IPS-NIHi11 (cell line): ENCODE results near the gene SIRT6.
"Not testable (repeated sequence)": the region's sequence is repeated elsewhere in the genome, so short reads cannot be mapped to it uniquely, and the experiment has no call there.

Experiments used
- DNase-seq: peaks from one replicate; pipeline ENCODE4 v3.0.0; 2012; ENCODE audit warnings: mixed read lengths, low spot score

SIRT6 gene

GRCh38 chr19:4182084-4182810 is at the start of gene SIRT6, which contains the start of gene ANKRD24:
SIRT6 (minus strand) TSS chr19:4182563; CDS start chr19:4182539, 24 bp downstream.
ANKRD24 (plus strand) TSS chr19:4182689; CDS start chr19:4186426, 3,737 bp downstream.
- peak; percentile 98 for DNase-seq

- not testable (repeated sequence) for DNase-seq
These were observed 49.8 kb upstream of the SIRT6 start for GRCh38 chr19:4232139-4232538.

- not testable (repeated sequence) for DNase-seq
These were observed 49.2 kb upstream of the SIRT6 start for GRCh38 chr19:4231521-4231920.

DNA sequence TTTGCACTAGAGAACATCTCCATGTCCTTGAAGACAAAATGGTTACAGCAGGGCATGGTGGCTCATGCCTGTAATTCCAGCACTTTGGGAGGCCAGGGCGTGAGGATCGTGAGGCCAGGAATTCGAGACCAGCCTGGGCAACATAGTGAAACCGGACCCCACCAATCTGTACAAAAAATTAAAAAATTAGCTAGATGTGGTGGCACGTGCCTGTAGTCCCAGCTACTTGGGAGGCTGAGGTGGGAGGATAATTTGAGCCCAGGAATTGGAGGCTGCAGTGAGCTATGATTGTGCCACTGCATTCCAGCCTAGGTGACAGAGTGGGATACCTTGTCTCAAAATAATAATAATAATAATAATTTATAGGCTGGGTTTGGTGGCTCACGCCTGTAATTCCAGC is 47.9 kb upstream of the SIRT6 start:
- DNase-seq: not testable (repeated sequence)

DNA sequence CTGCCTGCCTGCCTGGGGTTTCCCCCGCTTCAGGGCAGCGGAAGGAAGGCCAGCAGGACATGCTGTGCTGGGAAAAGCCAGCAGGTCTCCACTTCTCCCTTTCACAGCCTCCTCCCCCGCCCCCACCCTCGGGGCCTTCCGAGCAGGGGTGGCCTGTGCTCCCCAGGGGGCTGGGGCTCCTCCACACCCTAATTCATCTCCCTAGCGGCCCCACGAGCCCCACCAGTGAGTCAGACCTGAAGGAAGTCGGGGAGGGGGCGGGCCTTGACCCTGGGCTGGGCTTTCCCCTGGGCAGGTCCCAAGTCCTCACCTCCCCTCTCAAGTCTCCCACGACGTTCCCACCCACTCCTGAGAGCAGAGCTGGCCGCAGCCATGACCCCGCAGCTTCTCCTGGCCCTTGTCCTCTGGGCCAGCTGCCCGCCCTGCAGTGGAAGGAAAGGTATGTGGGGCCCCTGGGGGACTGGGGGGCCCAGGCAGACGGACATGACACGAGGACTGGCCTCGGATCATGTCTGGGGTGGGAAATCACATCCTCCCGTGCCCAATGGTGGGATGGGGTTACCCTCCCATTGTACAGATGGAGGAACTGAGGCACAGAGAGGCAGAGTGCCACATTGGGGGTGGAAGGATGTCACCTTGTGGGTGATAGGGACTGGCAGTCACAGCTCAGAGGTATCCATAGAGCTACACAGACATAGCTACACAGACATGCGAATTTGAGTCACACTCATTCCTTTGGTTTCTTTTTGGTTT is 47.0 kb upstream of the SIRT6 start, which contains the start of gene EBI3:
TSS of gene EBI3 (plus strand) at position 345 of the 753 bp plus-strand sequence. CDS start at position 373, 28 bp downstream.
- DNase-seq: no peak

DNA sequence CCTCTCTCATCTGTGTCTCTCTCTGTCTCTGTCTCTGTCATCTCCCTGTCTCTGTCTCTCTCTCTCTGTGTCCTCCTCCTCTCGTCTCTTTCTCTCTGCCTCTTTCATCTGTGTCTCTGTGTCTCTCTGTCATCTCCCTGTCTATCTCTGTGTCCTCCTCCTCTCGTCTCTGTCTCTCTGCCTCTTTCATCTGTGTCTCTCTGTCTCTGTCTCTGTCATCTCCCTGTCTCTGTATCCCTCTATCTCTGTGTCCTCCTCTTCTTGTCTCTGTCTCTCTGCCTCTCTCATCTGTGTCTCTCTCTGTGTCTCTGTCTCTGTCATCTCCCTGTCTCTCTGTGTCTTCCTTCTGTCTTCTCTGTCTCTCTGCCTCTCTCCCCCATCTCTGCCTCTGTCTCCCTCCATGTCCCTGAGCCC is 46.4 kb upstream of the SIRT6 start:
- no peak for DNase-seq

GRCh38 chr19:4227771-4228170 is 45.4 kb upstream of the SIRT6 start:
- no peak for DNase-seq

DNA sequence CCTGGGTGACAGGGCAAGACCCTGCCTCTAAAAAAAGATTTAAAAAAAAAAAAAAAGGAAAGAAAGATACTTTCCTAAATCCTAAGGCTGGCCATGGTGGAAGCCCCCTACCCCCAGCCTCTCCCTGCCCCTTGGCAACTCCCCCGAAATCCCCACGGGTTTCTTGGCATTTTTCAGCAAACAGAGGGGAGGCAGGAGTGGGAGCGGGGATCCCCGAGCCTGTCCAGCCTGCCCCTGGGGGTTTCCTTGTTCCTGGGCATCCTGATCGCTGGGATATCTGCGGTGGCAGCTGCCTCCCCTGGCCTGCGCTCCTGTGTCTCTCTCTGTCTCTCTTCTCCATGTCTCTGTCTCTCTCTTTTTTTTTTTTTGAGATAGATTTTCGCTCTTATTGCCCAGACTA is 43.5 kb upstream of the SIRT6 start:
- no peak for DNase-seq

DNA sequence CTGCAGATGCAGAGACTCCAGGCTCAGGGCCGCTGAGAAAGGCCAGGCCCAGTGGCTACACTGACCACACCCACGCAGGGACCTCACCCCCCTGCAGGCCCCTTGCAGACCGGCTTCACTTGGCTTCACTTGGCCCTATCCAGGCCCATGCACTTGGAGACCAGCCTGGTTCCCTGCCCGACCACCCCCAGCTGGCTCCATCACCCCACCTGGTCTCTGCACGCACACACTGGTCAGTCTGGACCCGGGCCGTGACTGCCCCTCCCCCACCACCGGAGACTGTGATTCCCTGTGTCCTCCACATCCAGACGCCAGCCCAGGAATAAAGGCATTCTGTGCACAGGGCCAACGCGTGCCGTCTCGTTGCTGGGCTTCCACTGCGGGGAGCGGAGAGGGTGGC is 42.1 kb upstream of the SIRT6 start:
- no peak for DNase-seq

DNA sequence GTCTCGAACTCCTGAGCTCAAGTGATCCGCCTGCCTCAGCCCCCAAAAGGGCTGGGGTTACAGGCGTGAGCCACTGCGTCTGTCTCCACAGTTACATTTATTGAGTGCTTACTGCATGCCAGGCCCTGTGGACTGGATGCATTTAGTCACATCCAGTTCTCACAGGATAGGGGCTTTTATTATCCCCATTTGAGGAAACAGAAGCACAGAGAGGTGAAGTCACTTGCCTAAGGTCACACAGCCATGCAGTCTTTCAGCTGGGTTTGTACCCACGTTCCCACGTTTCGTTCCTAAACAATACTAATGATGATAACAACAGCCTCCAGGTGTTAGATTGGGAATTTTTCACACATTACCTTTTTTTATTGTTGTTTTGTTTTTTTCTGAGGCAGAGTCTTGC is 37.8 kb upstream of the SIRT6 start:
- DNase-seq: no peak

GRCh38 chr19:4218523-4218922 is 36.2 kb upstream of the SIRT6 start:
- not testable (repeated sequence) for DNase-seq

GRCh38 chr19:4217429-4218264 is 35.3 kb upstream of the SIRT6 start:
- no peak for DNase-seq

GRCh38 chr19:4216846-4217245 is 34.5 kb upstream of the SIRT6 start:
- DNase-seq: no peak

GRCh38 chr19:4215807-4216206 is 33.4 kb upstream of the SIRT6 start:
- DNase-seq: no peak

GRCh38 chr19:4213116-4213515 is 30.8 kb upstream of the SIRT6 start:
- no peak for DNase-seq

DNA sequence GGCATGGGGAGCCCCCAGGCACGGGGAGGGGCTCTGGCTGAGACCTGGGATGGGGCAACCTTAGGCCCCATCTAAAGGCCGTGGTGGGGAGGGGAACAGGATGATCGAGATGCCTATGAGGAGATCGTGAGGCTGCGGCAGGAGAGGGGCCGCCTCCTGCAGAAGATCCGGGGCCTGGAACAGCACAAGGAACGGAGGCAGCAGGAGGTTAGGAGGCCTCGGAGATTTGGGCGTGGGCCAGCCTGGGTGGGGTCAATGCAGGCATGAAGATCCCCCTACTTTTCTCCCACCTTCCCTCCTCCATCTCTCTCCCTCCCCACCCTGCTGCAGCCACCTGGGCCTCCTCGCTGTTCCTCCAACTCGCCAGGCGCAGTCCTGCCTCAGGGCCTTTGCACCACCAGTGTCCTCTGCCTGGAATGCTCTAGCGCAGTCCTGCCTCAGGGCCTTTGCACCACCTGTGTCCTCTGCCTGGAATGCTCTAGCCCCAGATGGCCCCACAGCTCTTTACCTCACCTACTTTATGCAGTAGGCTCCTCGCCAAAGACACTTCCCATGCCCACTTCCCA is 27.9 kb upstream of the SIRT6 start:
- DNase-seq: no peak

- peak; percentile 57 for DNase-seq
These were observed 26.2 kb upstream of the SIRT6 start for GRCh38 chr19:4208385-4209094.

DNA sequence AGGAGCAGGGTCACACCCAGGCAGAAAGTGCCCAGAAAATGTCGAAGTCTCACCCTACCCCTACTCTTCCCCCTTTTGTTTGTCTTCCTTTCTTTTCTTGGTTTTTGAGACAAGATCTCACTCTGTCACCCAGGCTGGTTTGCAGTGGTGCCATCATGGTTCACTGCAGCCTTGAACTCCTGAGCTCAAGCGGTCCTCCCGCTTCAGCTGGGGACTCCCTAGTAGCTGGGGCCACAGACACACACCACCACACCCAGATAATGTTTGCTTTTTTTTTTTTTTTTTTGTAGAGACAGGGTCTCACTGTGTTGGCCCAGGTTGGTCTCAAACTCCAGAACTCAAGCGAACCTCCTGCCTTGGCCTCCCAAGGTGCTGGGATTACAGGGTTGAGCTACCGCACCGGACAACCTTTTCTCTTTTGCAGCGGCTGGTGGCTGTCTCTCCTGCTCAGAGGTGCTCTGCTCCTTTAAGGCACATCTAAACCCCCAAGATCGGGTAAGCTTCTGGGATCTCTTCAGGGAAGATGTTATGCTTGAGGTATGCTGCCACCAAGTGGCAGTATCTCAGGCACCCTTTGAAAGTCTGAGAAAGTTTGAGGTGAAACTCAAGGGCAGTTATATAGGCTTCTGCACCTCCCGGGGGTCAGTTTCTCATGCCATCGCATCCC is 24.6 kb upstream of the SIRT6 start:
- DNase-seq: no peak

DNA sequence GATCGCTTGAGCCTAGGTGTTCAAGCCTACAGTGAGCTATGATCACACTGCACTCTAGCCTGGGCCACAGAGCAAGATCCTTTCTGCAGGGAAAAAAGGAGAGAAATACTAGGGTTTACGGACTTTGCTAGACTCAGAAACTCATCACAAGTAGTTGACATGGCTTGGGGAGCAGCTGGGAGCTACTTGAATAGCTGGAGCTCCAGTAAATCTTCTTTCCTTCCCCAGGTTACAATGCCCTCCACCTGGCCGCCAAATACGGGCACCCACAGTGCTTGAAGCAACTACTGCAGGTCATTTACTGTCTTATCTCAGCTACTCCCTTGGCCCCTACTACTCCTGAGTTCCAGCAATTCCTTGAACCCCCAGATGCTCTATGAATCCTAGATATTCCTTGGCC is 19.4 kb upstream of the SIRT6 start:
- DNase-seq: no peak

DNA sequence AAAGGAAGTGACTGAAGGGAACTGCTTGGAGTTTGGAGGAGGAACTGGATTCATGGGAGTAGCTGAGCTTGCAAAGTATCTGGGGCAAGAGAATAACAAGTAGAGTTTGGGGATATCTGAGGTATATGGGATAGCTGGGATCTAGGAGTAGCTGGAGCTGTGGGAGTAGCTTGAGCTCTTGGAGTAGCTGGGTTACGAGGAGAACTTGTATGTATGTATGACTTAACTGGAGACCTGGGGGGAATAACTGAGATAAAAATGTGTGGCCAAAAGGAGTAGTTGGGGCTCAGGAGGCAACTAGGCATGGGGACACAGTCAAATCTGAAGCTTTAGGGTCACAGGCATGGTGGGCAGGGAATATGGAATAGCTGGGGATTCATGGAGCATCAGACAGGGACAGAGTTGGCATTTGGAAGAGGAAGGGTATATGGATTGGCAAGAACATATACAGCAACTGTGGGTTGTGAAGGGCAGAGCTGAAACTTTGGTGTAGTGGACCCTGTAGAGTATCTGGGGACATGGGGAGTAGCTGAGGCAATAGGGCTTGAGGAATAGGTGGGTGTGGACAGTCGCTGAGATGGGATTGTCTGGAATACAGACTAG is 18.7 kb upstream of the SIRT6 start:
- no peak for DNase-seq
